Activated CD8-positive, alpha-beta memory T cell treated with anti-CD3 and anti-CD28 coated beads for 24 hours (primary cell): ENCODE results near the gene CLBA1.

ENCODE experiments used
- DNase-seq: peaks from one replicate; pipeline ENCODE4 v3.0.0-alpha.2; 2020

CLBA1 gene

GRCh38 chr14:104980611-104981531 lies 4.7 kb upstream of the CLBA1 start:
- no peak for DNase-seq

DNA sequence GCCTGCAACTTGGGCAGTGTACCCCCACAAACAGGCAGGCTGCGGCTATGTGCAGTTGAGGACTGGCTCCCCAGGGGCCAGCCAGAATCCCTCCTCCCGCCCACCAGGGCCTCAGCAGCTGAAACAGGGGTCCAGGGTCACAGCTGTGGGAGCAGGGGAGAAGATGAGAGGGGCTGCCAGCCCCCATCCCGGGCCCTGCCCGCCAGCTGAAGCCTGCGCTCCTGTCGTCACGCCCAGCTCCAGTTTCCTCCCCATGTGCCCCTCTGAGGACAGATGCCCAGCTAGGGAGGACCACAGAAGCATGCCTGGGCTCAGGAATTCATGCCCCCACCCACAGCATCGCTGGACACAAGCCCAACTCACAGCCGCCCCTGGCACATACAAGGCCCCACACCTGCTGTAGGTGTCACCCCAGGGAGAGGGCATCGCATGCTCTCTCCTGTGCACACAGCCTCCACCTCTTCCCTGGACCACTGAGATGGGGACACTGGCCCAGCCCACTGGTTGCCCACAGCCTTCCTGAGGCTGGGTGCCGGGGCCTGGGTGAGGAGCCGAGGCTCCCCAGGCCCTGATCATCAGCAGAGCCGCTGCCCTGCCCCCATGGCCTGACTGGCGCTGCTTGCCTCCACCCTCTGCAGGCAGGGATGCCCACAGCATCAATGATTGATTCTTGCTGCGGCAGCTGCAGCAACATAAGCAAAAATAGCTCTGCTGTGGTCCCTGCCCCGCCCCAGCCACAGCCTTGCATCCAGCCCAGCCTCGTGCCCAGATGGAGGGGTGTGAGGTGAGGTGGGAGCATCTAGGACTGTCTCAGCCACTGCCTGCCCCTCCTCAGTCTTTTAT lies 3.7 kb upstream of the CLBA1 start:
- DNase-seq, result no peak

GRCh38 chr14:104982548-104983230 lies 2.9 kb upstream of the CLBA1 start:
- no peak for DNase-seq

DNA sequence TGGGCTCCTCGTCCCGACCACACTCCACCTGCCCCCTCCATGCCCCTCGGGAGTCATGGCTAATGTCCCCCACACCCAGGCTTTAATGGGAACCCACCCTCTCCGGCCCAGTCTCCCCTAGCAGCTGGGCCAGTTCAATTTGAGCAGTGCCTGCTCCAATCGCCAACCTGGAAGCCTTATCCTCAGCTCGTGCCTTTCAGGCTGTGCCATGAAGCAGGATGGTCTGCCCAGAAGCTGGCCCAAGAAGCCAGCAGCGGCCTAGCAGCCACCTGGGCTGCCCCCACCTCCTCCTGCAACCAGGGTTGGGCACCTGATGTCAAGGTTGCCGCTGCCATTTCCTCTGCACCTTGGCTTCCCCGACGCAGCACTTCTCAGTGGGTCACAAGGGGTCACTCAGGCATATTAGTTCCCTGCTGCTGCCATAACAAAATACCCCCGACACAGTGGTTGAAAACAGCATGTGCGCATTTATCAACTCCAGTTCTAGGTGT lies 2.3 kb upstream of the CLBA1 start:
- no peak for DNase-seq

GRCh38 chr14:104984056-104984894 lies 1.3 kb upstream of the CLBA1 start:
- DNase-seq, result no peak

- no peak for DNase-seq
Observed at GRCh38 chr14:104986487-104987164, 1.0 kb downstream of the CLBA1 start.

DNA sequence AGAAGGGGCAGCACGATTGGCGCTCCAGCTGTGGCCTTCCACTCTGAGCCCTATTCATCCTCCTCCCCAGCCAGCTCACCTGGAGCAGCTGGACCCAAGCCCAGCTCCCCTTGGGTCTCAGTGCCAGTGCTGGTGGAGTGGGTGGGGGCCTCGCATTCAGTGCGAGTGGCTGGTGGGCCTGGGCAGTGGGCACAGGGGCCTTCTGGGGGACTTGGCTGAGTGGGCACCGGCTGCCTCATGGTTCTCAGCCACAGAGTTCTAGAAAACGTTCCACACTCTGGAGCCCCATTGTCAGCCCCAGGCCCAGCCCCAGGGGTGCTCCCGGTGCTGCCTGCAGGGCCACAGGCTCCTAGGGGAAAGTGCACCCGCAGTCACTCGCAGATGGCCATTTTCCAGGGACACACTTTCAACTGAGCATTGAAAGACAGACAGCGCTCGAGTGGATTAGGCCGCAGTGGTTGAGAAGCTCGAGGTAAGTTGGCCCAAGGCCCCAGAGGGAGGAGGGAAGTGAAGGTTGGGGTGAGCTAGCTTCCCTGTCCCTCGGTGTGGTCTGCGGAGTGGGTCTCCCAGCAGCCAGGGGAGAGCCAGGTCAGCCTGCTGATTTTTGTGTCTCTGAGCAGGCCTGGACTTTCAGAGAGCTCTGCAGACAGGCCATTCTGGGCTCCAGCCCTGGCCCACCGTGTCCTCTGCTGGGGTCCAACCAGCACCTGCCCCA lies 3.8 kb downstream of the CLBA1 start:
- no peak for DNase-seq

- DNase-seq, result no peak
Observed at GRCh38 chr14:104989951-104990303, 4.3 kb downstream of the CLBA1 start.

DNA sequence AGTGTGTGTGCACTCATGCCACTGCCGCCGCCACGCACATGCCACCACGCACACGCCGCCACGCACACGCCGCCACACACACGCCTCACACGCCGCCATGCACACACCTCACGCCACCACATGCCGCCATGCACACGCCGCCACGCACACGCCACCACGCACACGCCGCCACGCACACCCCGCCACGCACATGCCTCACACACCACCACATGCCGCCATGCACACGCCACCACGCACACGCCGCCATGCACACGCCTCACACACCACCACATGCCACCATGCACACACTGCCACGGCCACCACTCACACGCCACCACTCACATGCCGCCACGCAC lies 6.3 kb downstream of the CLBA1 start:
- DNase-seq, result no peak

GRCh38 chr14:104992501-104992900 lies 6.9 kb downstream of the CLBA1 start:
- DNase-seq, result no peak

DNA sequence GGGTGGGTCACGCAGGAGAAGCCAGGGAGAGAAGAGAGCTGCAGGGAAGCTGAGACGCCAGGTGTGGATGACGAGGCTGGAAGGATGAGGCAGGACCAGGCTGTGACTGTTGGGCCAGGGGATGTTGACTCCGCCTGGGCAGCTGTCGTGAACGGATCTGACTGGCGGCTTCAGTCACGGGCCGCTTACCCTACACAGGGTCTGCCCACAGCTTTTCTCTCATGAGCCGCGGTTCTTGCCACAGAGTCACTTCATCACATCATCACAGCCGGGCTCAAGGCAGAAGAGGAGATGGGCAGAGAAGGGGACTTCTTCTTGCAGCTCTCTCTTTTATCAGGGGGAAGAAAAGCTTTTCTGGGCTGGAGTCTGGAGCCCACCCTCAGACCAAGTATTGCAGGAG lies 7.7 kb downstream of the CLBA1 start:
- DNase-seq, result no peak

- DNase-seq, result no peak
Observed at GRCh38 chr14:104993808-104994591, 8.4 kb downstream of the CLBA1 start.

GRCh38 chr14:104994978-104995377 lies 9.4 kb downstream of the CLBA1 start:
- DNase-seq, result no peak

DNA sequence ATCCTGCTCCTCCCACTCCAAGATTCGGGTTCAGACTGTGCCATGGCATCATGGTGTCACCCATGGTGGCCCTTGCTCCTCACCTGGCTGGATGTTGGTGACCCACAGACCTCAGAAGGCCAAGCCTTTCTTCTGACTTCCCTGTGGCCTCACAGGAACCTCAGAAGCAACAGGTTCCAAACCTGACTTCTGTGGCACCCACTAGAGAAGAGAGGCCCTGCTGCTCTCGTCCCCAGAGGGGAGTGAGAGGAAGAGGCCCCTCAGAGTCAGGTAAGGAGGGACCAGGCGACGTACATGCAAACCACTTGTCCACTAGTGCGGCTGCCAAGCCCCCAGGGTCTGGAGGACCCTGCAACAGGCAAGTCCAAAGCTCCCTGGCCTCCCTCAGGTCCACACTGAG lies 10.4 kb downstream of the CLBA1 start:
- DNase-seq, result no peak

GRCh38 chr14:104996483-104996882 lies 10.9 kb downstream of the CLBA1 start:
- no peak for DNase-seq

DNA sequence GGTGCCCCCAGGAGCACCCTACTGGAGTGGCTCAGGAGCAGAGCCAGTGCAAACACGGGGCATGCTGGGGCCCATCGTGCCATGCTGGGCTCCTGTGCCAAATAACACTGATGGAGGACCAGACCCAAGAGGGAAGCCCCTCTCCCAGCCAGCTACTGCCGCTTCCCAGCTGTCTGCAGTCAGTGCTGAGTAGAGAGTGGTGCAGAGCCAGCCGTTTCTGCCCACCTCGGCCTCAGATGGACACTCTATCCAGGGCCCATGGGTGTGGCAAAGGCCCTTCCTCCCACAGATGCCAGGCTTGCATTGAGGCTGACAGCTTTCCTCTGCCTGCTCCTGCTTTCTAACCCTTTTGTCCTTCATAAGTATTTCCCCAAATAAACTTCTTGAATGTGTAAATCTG lies 13.2 kb downstream of the CLBA1 start:
- no peak for DNase-seq

GRCh38 chr14:104999361-104999760 lies 13.8 kb downstream of the CLBA1 start:
- DNase-seq, result no peak

GRCh38 chr14:105005329-105005928 lies 19.8 kb downstream of the CLBA1 start:
- DNase-seq, result no peak

DNA sequence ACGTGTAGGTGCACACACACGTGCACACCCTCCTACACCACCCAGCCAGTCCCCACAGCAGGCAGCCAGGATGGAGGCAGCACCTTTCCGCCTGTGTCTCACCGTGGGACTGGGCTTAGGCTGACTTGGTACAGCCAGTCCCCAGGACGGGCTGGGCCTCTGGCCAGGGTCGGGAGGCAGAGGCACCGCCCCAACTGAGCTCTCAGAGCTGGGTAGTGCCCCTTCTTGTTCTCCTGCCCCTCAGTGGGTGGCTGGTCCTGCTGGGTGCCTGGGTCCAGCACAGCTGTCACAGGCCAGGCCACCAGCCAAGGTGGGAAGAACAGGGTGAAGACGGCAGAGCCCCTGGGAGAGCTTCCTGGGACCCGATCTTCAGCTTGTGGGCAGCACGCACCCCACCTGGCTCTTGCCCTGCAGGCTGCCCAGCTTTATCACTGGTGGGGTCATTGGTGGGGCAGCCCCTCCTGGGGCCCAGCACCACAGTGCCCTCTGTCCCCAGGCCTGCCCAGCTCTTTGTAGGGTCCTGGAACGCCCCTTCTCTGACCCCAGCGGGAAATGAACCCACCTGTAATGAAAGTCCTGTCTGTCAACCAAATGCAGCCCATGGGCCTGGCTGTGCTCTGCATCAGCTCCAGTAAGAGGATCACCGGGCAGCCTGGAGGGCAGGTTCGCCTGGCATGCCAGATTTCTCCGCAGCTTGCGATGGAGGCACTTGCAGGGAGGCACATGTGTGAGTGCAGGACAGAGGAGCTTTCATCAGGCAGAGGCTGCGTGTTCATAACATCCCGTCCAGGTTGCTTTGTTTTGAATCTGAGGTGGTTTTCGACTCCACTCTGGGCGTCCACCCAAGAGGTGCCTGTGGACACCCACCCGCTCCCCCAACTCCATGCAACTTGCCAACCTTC lies 20.6 kb downstream of the CLBA1 start:
- no peak for DNase-seq
